Measurements from ENCODE around the gene DCDC2.

DCDC2 gene

GRCh38 chr6:24140591-24140990 is 217.3 kb downstream of the DCDC2 start:
- no peak for DNase-seq

- DNase-seq, result no peak
Measured at GRCh38 chr6:24139639-24140038, 218.2 kb downstream of the DCDC2 start.

GRCh38 chr6:24139080-24139479 is 218.8 kb downstream of the DCDC2 start:
- DNase-seq, result no peak

- DNase-seq, result no peak
Measured at GRCh38 chr6:24131751-24132150, 226.1 kb downstream of the DCDC2 start.

- DNase-seq, result no peak
Measured at GRCh38 chr6:24127316-24127715, 230.5 kb downstream of the DCDC2 start.

GRCh38 chr6:24126586-24127192 is 231.2 kb downstream of the DCDC2 start:
- DNase-seq, result no peak

GRCh38 chr6:24125980-24126379 is 231.9 kb downstream of the DCDC2 start, which contains the start of gene NRSN1:
NRSN1 (plus strand) TSS chr6:24126215; CDS start chr6:24134328, 8,113 bp downstream.
- no peak for DNase-seq

GRCh38 chr6:24122139-24122538 is 235.7 kb downstream of the DCDC2 start:
- no peak for DNase-seq

Measured in activated CD4-positive, CD25-positive, alpha-beta regulatory T cell (primary cell).